ENCODE data around the gene KRTAP10-1. TPM values are rescaled to one million over a fixed set of nuclear protein-coding genes. Genes with fewer than 3 reads are reported as not detected.

The KRTAP10-1 gene
- total RNA-seq, 1 donor from 2014 or later: not detected

- intact Hi-C loops (cut with DNase I): no loop called here
- TF ChIP-seq CTCF (IDR thresholded peaks at IDR 0.05): no peak
- H3K4me1 ChIP-seq: no peaks in the 10 kb centered on the region
- H3K27ac ChIP-seq: no peak overlapping the region
- H3K4me3 ChIP-seq: no peak overlapping the region
- H3K9me3 ChIP-seq: no peaks in the 10 kb centered on the region
- H3K36me3 ChIP-seq: no peaks in the 10 kb centered on the region
- H3K27me3 ChIP-seq: no peaks in the 10 kb centered on the region
- DNase-seq (ENCODE audit: low spot score in 2 of 2): no peak
Measured at GRCh38 chr21:44511938-44512275, 28.1 kb downstream of the KRTAP10-1 start.

- intact Hi-C loops (cut with DNase I): no loop called here
- H3K27ac ChIP-seq: no peak overlapping the region
- TF ChIP-seq CTCF (IDR thresholded peaks at IDR 0.05): no peak
- H3K4me1 ChIP-seq: no peaks in the 10 kb centered on the region
- no peaks in the 10 kb centered on the region for H3K36me3 ChIP-seq
- no peak for DNase-seq (ENCODE audit: low spot score in 2 of 2)
- H3K4me3 ChIP-seq: no peak overlapping the region
- no peaks in the 10 kb centered on the region for H3K27me3 ChIP-seq
- no peaks in the 10 kb centered on the region for H3K9me3 ChIP-seq
Measured at GRCh38 chr21:44511219-44511937, 28.6 kb downstream of the KRTAP10-1 start.

GRCh38 chr21:44510508-44511218, 29.3 kb downstream of the KRTAP10-1 start:
- peak in 2 of 3 experiments; percentile 55 to 62 for TF ChIP-seq CTCF (IDR thresholded peaks at IDR 0.05)
- Histone ChIP-seq H3K27ac (no peak overlapping the region), H3K9me3 (no peaks in the 10 kb centered on the region), H3K36me3 (no peaks in the 10 kb centered on the region), H3K27me3 (no peaks in the 10 kb centered on the region), H3K4me1 (no peaks in the 10 kb centered on the region), H3K4me3 (no peak overlapping the region)
- intact Hi-C loops (cut with DNase I): no loop called here
- DNase-seq (ENCODE audit: low spot score in 2 of 2): no peak

GRCh38 chr21:44510109-44510507, 29.9 kb downstream of the KRTAP10-1 start:
- Histone ChIP-seq H3K4me1 (no peaks in the 10 kb centered on the region), H3K36me3 (no peaks in the 10 kb centered on the region), H3K9me3 (no peaks in the 10 kb centered on the region), H3K4me3 (no peak overlapping the region), H3K27me3 (no peaks in the 10 kb centered on the region), H3K27ac (no peak overlapping the region)
- intact Hi-C loops (cut with DNase I): no loop called here
- no peak for DNase-seq (ENCODE audit: low spot score in 2 of 2)
- TF ChIP-seq CTCF (IDR thresholded peaks at IDR 0.05): no peak

GRCh38 chr21:44509539-44509938, 30.5 kb downstream of the KRTAP10-1 start:
- no peak for TF ChIP-seq CTCF (IDR thresholded peaks at IDR 0.05)
- H3K9me3 ChIP-seq: no peaks in the 10 kb centered on the region
- H3K27me3 ChIP-seq: no peaks in the 10 kb centered on the region
- no peak for DNase-seq (ENCODE audit: low spot score in 2 of 2)
- no peak overlapping the region for H3K27ac ChIP-seq
- H3K4me3 ChIP-seq: no peak overlapping the region
- intact Hi-C loops (cut with DNase I): no loop called here
- H3K36me3 ChIP-seq: no peaks in the 10 kb centered on the region
- H3K4me1 ChIP-seq: no peaks in the 10 kb centered on the region
